HCT116 (cell line): ENCODE results near the gene GRK2. TPM values are rescaled to one million over a fixed set of nuclear protein-coding genes. Genes with fewer than 3 reads are reported as not detected.

Source experiments
- ATAC-seq: fragments of 200-7000 bp; cut with Tn5 transposase; 2 replicates; pipeline ENCODE4 v1.9.1; 2020; ENCODE audit warnings: mild to moderate bottlenecking, moderate library complexity
- BruUV-seq: library from RNA; stranded (reverse); fragments of 400-500 nt; replicated peaks from 2 replicates; lab custom pipeline; 2021; lab: Mats Ljungman, UMichigan
- CTCF ChIA-PET: fragments of 300-600 bp; sonication (Branson Sonifier 250); formaldehyde crosslinking; loops from one replicate; lab custom pipeline; 2021; ENCODE audit warnings: antibody characterized with exemption; lab: Charles Lee
- POLR2A ChIA-PET: fragments of 300-600, 350-600 bp; sonication (Branson Sonifier 250); formaldehyde crosslinking; loops from one replicate; lab custom pipeline; 2021; ENCODE audit warnings: antibody characterized with exemption; lab: Charles Lee
- RAD21 ChIA-PET, 2 experiments: fragments of 300-600 bp; sonication (Branson Sonifier 250); formaldehyde crosslinking; loops; one replicate each; lab custom pipeline; 2023; ENCODE audit warnings: low total read pairs in 2 of 2; ENCODE audit not compliant: uncharacterized antibody in 2 of 2, unreplicated experiment in 2 of 2, low non-redundant PET in 1 of 2; lab: Charles Lee
- DNase-seq: peaks from one replicate; pipeline ENCODE4 v3.0.0-alpha.2; 2010; ENCODE audit warnings: low read depth, low spot score
- H2AFZ ChIP-seq: fragments of 200-600 bp; shearing (Covaris generic), sonication (generic); 2 replicates; pipeline ENCODE4 v1.6.1; 2017; ENCODE audit warnings: low read depth, mixed run types, mixed read lengths, antibody characterized with exemption, low read length; ENCODE audit not compliant: poor library complexity, severe bottlenecking
- H3K27ac ChIP-seq: 2 replicates; pipeline ENCODE4 v1.5.1; 2012; ENCODE audit warnings: low read depth, low read length
- H3K27me3 ChIP-seq: fragments of 200-600 bp; sonication (generic); 2 replicates; pipeline ENCODE4 v1.6.1; 2016; ENCODE audit warnings: mixed run types, low read length, mixed read lengths; ENCODE audit not compliant: insufficient read depth
- H3K36me3 ChIP-seq, 2 experiments: fragments of 200-500 bp in 1 of 2; fragments of 200-600 bp in 1 of 2; sonication (Bioruptor generic) in 1 of 2; sonication (generic) in 1 of 2; 2 replicates each; pipeline versions ENCODE4 v1.5.1 to v1.6.1; 2014 to 2016; ENCODE audit warnings: low read length in 2 of 2, inconsistent platforms in 1 of 2, mixed read lengths in 1 of 2, mixed run types in 1 of 2; ENCODE audit not compliant: insufficient read depth in 2 of 2, control insufficient read depth in 1 of 2
- H3K4me1 ChIP-seq, 2 experiments: fragments of 200-600 bp in 1 of 2; sonication (generic) in 1 of 2; 2 replicates each; pipeline versions ENCODE4 v1.5.1 to v1.6.1; 2012 to 2017; ENCODE audit warnings: low read length in 2 of 2, inconsistent platforms in 1 of 2, mild to moderate bottlenecking in 1 of 2, mixed read lengths in 1 of 2, mixed run types in 1 of 2, moderate library complexity in 1 of 2; ENCODE audit not compliant: insufficient read depth in 2 of 2, control insufficient read depth in 1 of 2
- H3K4me2 ChIP-seq: fragments of 200-600 bp; sonication (generic); 2 replicates; pipeline ENCODE4 v1.6.1; 2017; ENCODE audit warnings: mixed run types, low read length, mixed read lengths
- H3K4me3 ChIP-seq, 2 experiments: fragments of 200-600 bp in 1 of 2; sonication (generic) in 1 of 2; replicated peaks in 1 of 2; 2 replicates each; pipeline ENCODE4 v1.5.1; 2011 to 2016; ENCODE audit warnings: low read length in 2 of 2, control low read depth in 1 of 2, low read depth in 1 of 2, mild to moderate bottlenecking in 1 of 2, mixed read lengths in 1 of 2, mixed run types in 1 of 2
- H3K79me2 ChIP-seq: fragments of 200-600 bp; sonication (generic); 2 replicates; pipeline ENCODE4 v1.6.1; 2017; ENCODE audit warnings: mild to moderate bottlenecking, mixed run types, low read length, moderate library complexity, mixed read lengths; ENCODE audit not compliant: insufficient read depth
- H3K9ac ChIP-seq: fragments of 200-600 bp; sonication (generic); 2 replicates; pipeline ENCODE4 v1.6.1; 2016; ENCODE audit warnings: low read length, mixed read lengths
- H3K9me2 ChIP-seq: fragments of 200-600 bp; sonication (generic), shearing (Covaris generic); 2 replicates; pipeline ENCODE4 v1.6.1; 2017; ENCODE audit warnings: mixed run types, mild to moderate bottlenecking, moderate library complexity; ENCODE audit not compliant: insufficient read depth
- H3K9me3 ChIP-seq, 2 experiments: fragments of 200-500 bp in 1 of 2; fragments of 200-600 bp in 1 of 2; sonication (Bioruptor generic) in 1 of 2; sonication (generic) in 1 of 2; 2 replicates each; pipeline ENCODE4 v1.6.1; 2014 to 2017; ENCODE audit warnings: low read length in 2 of 2, mixed read lengths in 2 of 2, inconsistent platforms in 1 of 2, low read depth in 1 of 2, mild to moderate bottlenecking in 1 of 2, mixed run types in 1 of 2, moderate library complexity in 1 of 2; ENCODE audit not compliant: control insufficient read depth in 1 of 2, insufficient read depth in 1 of 2
- H4K20me1 ChIP-seq: fragments of 200-600 bp; sonication (generic), shearing (Covaris generic); 2 replicates; pipeline ENCODE4 v1.6.1; 2017; ENCODE audit warnings: mixed run types, mild to moderate bottlenecking, moderate library complexity; ENCODE audit not compliant: insufficient read depth
- CTCF ChIP-seq, 3 experiments: fragments of 200-600 bp in 1 of 3; sonication (generic) in 1 of 3; IDR thresholded peaks in 2 of 3; conservative IDR thresholded peaks in 1 of 3; 2 replicates each; pipeline ENCODE4 v1.5.1; 2012 to 2017; ENCODE audit warnings: low read depth in 2 of 3, low read length in 2 of 3, antibody characterized with exemption in 1 of 3, borderline replicate concordance in 1 of 3, control low read depth in 1 of 3, mild to moderate bottlenecking in 1 of 3, mixed read lengths in 1 of 3, mixed run types in 1 of 3, moderate library complexity in 1 of 3; ENCODE audit not compliant: insufficient read depth in 1 of 3
- EGR1 ChIP-seq: IDR thresholded peaks from 2 replicates; pipeline ENCODE4 v1.6.1; 2012; ENCODE audit warnings: low read depth
- EZH2phosphoT487 ChIP-seq: fragments of 200-600 bp; IDR thresholded peaks from 2 replicates; pipeline ENCODE4 v1.6.1; 2018; ENCODE audit warnings: antibody characterized with exemption, borderline replicate concordance
- FOSL1 ChIP-seq: IDR thresholded peaks from 2 replicates; pipeline ENCODE4 v1.6.1; 2012; ENCODE audit warnings: low read depth
- MAX ChIP-seq: IDR thresholded peaks from 2 replicates; pipeline ENCODE4 v1.6.1; 2012
- POLR2A ChIP-seq: IDR thresholded peaks from 2 replicates; pipeline ENCODE4 v1.7.0; 2011; ENCODE audit warnings: borderline replicate concordance; ENCODE audit not compliant: insufficient read depth, insufficient read length; ENCODE audit errors: extremely low read depth
- SIN3A ChIP-seq: IDR thresholded peaks from 2 replicates; pipeline ENCODE4 v1.6.1; 2012; ENCODE audit warnings: low read depth
- TCF7L2 ChIP-seq: IDR thresholded peaks from 2 replicates; pipeline ENCODE4 v1.7.0; 2011; ENCODE audit warnings: borderline replicate concordance, inconsistent platforms; ENCODE audit not compliant: insufficient read depth, insufficient read length; ENCODE audit errors: extremely low read depth
- YY1 ChIP-seq: IDR thresholded peaks from 2 replicates; pipeline ENCODE4 v1.6.1; 2011; ENCODE audit warnings: low read length, low read depth, moderate library complexity, mild to moderate bottlenecking; ENCODE audit not compliant: insufficient replicate concordance; ENCODE audit errors: extremely low read depth
- ZBTB33 ChIP-seq: IDR thresholded peaks from 2 replicates; pipeline ENCODE4 v1.6.1; 2011; ENCODE audit warnings: mild to moderate bottlenecking, low read length, moderate library complexity; ENCODE audit not compliant: insufficient replicate concordance; ENCODE audit errors: extremely low read depth
- intact Hi-C: fragments of 100-400 bp; cut with micrococcal nuclease; formaldehyde crosslinking; loops from 2 replicates; pipeline ENCODE4 v1.10.0; 2022
- total RNA-seq: library from RNA; stranded (reverse); gene quantifications from one replicate; pipeline ENCODE4 v1.2.1, GENCODE V29; 2021; ENCODE audit not compliant: unreplicated experiment

GRK2 gene
- total RNA-seq, 1 experiment from 2014 or later = 83.0 TPM

DNA sequence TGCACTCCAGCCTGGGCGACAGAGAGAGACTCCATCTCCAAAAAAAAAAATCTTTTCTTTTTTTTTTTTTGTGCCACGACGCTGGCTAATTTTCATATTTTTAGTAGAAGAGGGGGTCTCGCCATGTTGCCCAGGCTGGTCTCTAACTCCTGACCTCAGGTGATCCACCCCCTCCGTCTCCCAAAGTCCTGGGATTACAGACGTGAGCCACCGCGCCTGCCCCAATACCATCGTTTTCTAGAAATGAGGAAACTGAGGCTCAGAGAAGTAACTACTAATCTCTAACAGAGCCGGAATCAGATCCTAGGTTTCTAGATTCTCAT is 50.6 kb downstream of the GRK2 start:
- H3K9ac ChIP-seq = peak overlapping the region; percentile 88
- ATAC-seq = peak; percentile 7
- RAD21 ChIA-PET = interaction anchor here (0.7 to 2.4 kb wide), 8 partner anchors 14 to 236 kb away, joined by 3 to 8 read pairs (median 5); partner anchors contain the start of gene SSH3 (in 1 of the 2)

GRCh38 chr11:67317205-67317887 is 51.1 kb downstream of the GRK2 start:
- peak overlapping the region; percentile 86 for H2AFZ ChIP-seq
- peaks cover 11% of the 10 kb centered on the region; the same call in 1 of the 2 replicates for H3K79me2 ChIP-seq
- intact Hi-C loops = loop anchor here (1.0 to 2.0 kb wide), 4 partner anchors 51 to 263 kb away; partner anchors contain the start of gene GRK2
- no peaks in the 10 kb centered on the region for H3K9me2 ChIP-seq
- H4K20me1 ChIP-seq = no peaks in the 10 kb centered on the region
- H3K9ac ChIP-seq = peak overlapping the region; percentile 88
- no peaks in the 10 kb centered on the region for H3K9me3 ChIP-seq
- no peaks in the 10 kb centered on the region for H3K27me3 ChIP-seq
- RAD21 ChIA-PET = interaction anchor here (0.8 to 2.4 kb wide), 9 partner anchors 14 to 236 kb away, joined by 3 to 8 read pairs (median 5); partner anchors contain the start of gene SSH3 (in 1 of the 2)
- H3K4me1 ChIP-seq = peaks cover 11 to 28% of the 10 kb centered on the region in 2 experiments; a peak in 3 of 4 replicates
- POLR2A ChIA-PET = interaction anchor here (0.8 to 1.9 kb wide), 6 partner anchors 14 to 78 kb away, joined by 3 to 7 read pairs (median 5); partner anchors contain the start of gene SSH3
- H3K4me3 ChIP-seq = peak overlapping the region; percentile 81 to 90
- ATAC-seq = peak; percentile 88
- CTCF ChIA-PET = interaction anchor here (0.7 to 3.2 kb wide), 28 partner anchors 9 to 289 kb away, joined by 3 to 60 read pairs (median 5); partner anchors contain the start of genes ANKRD13D, GRK2, POLD4 and PPP1CA
- DNase-seq = peak; percentile 90
- no peaks in the 10 kb centered on the region for H3K36me3 ChIP-seq
- TSS peak; percentile 97 for BruUV-seq
- H3K27ac ChIP-seq = peak overlapping the region; percentile 87
- peak overlapping the region; percentile 78 for H3K4me2 ChIP-seq
- TF ChIP-seq YY1 (peak; percentile 30), CTCF (IDR thresholded peaks at IDR 0.05 in 2 of 3, conservative IDR thresholded peaks at IDR 0.05 in 1 of 3; ENCODE audit: borderline replicate concordance in 1 of 3, insufficient read depth in 1 of 3, low read depth in 2 of 3, low read length in 2 of 3) (peak; percentile 85 to 97 (median 87)), EZH2phosphoT487 (no peak), MAX (peak; percentile 62; the same call in 1 of the 2 replicates), POLR2A (peak; percentile 55), ZBTB33 (peak; percentile 40), TCF7L2 (no peak)

More for the DNA sequence above, 50.6 kb downstream of the GRK2 start:
- ChIA-PET CTCF (interaction anchor here (0.7 to 3.2 kb wide), 27 partner anchors 10 to 262 kb away, joined by 3 to 60 read pairs (median 5); partner anchors contain the start of genes ANKRD13D, GRK2, POLD4 and PPP1CA), POLR2A (interaction anchor here (0.7 to 1.9 kb wide), 7 partner anchors 14 to 261 kb away, joined by 3 to 7 read pairs (median 5); partner anchors contain the start of gene SSH3)
- Histone ChIP-seq H3K9me3 (no peaks in the 10 kb centered on the region), H2AFZ (peak overlapping the region; percentile 86), H3K4me2 (peak overlapping the region; percentile 78), H4K20me1 (no peaks in the 10 kb centered on the region), H3K4me3 (peak overlapping the region; percentile 81 to 90), H3K4me1 (peaks cover 13 to 33% of the 10 kb centered on the region in 2 experiments; a peak in 3 of 4 replicates), H3K27me3 (no peaks in the 10 kb centered on the region), H3K79me2 (peaks cover 11% of the 10 kb centered on the region; the same call in 1 of the 2 replicates), H3K27ac (peak overlapping the region; percentile 87), H3K9me2 (no peaks in the 10 kb centered on the region), H3K36me3 (no peaks in the 10 kb centered on the region)
- BruUV-seq = no TSS peak
- intact Hi-C loops = loop anchor here (1.0 to 2.0 kb wide), 4 partner anchors 51 to 262 kb away; partner anchors contain the start of gene GRK2
- TF ChIP-seq SIN3A = no peak
- TF ChIP-seq EGR1 = no peak; the same call in 1 of the 2 replicates
- no peak for TF ChIP-seq FOSL1
- no peak for TF ChIP-seq MAX
- no peak for TF ChIP-seq TCF7L2
- DNase-seq = no peak
